HFFc6 (cell line): ENCODE results near the gene TPCN1. TPM values are rescaled to one million over a fixed set of nuclear protein-coding genes. Genes with fewer than 3 reads are reported as not detected.

ENCODE experiments used
- DNase-seq: peaks from one replicate; pipeline ENCODE4 v3.0.0-alpha.2; 2018
- H3K27ac Mint-ChIP-seq: 2 replicates; pipeline ENCODE4 v1.8.0; 2020; ENCODE audit warnings: mild to moderate bottlenecking, mixed read lengths
- H3K27me3 Mint-ChIP-seq: 2 replicates; pipeline ENCODE4 v1.8.0; 2021; ENCODE audit warnings: mild to moderate bottlenecking, moderate library complexity, mixed read lengths; ENCODE audit not compliant: insufficient read depth
- H3K36me3 Mint-ChIP-seq: 2 replicates; pipeline ENCODE4 v1.8.0; 2021; ENCODE audit warnings: low read depth, mixed read lengths
- H3K4me1 Mint-ChIP-seq: 2 replicates; pipeline ENCODE4 v1.8.0; 2020; ENCODE audit warnings: low read depth, mixed read lengths
- H3K4me3 Mint-ChIP-seq: 2 replicates; pipeline ENCODE4 v1.8.0; 2020; ENCODE audit warnings: mild to moderate bottlenecking, moderate library complexity, mixed read lengths
- H3K9me3 Mint-ChIP-seq: 2 replicates; pipeline ENCODE4 v1.8.0; 2020; ENCODE audit warnings: mild to moderate bottlenecking, mixed read lengths
- CTCF ChIP-seq: fragments of 200-600 bp; sonication (generic); IDR thresholded peaks from 2 replicates; pipeline ENCODE4 v1.5.0; 2021; ENCODE audit warnings: antibody characterized with exemption, mild to moderate bottlenecking
- total RNA-seq, 6 experiments: library from RNA; stranded (reverse); fragmentation: NEBNext Ultra II Directional; extraction: Animal tissue kit (Norgen Biotek cat#: 25700); gene quantifications; 2 replicates in 1 of 6; 3 replicates in 5 of 6; pipeline ENCODE4 v1.2.3, GENCODE V29; 2021

The TPCN1 gene
- total RNA-seq, 6 experiments from 2014 or later = 19.0 to 33.3 (median 20.6) TPM

GRCh38 chr12:113253532-113254285 lies 32.4 kb downstream of the TPCN1 start:
- H3K4me3 Mint-ChIP-seq = no peak overlapping the region
- peaks cover 5% of the 10 kb centered on the region; the same call in 1 of the 2 replicates for H3K27me3 Mint-ChIP-seq
- no peak overlapping the region for H3K27ac Mint-ChIP-seq
- no peak for DNase-seq
- peaks cover 9% of the 10 kb centered on the region for H3K9me3 Mint-ChIP-seq
- peaks cover 16% of the 10 kb centered on the region for H3K36me3 Mint-ChIP-seq
- no peak for TF ChIP-seq CTCF
- H3K4me1 Mint-ChIP-seq = no peaks in the 10 kb centered on the region

DNA sequence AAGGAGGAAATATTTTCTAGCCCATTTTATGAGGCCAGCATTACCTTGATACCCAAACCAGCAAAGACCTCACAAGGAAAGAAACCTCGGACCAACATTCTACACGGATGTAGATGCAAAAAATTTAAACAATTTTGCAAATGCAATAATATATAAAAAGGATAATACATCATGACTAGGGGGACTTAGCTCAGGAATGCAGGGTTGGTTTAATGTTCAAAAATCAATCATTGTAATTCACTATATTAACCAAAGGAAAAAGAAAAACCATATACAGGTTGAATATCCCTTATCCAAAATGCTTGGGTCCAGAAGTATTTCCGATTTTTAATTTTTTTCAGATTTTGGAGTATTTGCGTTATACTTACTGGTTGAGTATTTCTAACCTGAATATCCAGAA lies 33.0 kb downstream of the TPCN1 start:
- TF ChIP-seq CTCF = no peak
- Mint-ChIP-seq H3K27ac (no peak overlapping the region), H3K4me1 (peaks cover 4% of the 10 kb centered on the region; the same call in 1 of the 2 replicates), H3K9me3 (peaks cover 9% of the 10 kb centered on the region), H3K36me3 (peaks cover 16% of the 10 kb centered on the region), H3K4me3 (no peak overlapping the region), H3K27me3 (peaks cover 1% of the 10 kb centered on the region; the same call in 1 of the 2 replicates)
- DNase-seq = no peak

DNA sequence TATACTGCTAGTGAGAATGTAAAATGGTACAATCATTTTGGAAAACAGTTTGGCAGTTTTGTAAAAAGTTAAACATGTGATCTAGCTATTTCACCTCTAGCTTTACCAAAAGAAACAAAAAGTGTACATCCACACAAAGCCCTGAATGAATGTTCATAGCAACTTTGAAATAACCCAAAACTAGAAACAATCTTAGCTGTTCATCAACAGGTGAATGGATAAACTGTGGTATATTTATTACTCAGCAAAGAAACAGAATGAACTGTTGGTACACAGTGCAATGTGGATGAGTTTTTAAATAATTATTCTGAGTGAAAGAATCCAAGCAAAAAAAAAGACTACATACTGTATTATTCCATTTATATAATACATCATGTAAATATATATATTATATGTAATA lies 36.3 kb downstream of the TPCN1 start:
- Mint-ChIP-seq H3K27ac (no peak overlapping the region), H3K4me3 (no peak overlapping the region), H3K36me3 (peaks cover 8% of the 10 kb centered on the region), H3K4me1 (peaks cover 20% of the 10 kb centered on the region; the same call in 1 of the 2 replicates), H3K27me3 (no peaks in the 10 kb centered on the region), H3K9me3 (peaks cover 9% of the 10 kb centered on the region)
- no peak for TF ChIP-seq CTCF
- no peak for DNase-seq

GRCh38 chr12:113260127-113260526 lies 38.9 kb downstream of the TPCN1 start:
- H3K9me3 Mint-ChIP-seq = no peaks in the 10 kb centered on the region
- H3K27ac Mint-ChIP-seq = no peak overlapping the region
- H3K4me1 Mint-ChIP-seq = peaks cover 20% of the 10 kb centered on the region; the same call in 1 of the 2 replicates
- no peaks in the 10 kb centered on the region for H3K27me3 Mint-ChIP-seq
- no peak for DNase-seq
- no peak overlapping the region for H3K4me3 Mint-ChIP-seq
- peaks cover 4% of the 10 kb centered on the region; the same call in 1 of the 2 replicates for H3K36me3 Mint-ChIP-seq
- no peak for TF ChIP-seq CTCF

- no peak overlapping the region for H3K27ac Mint-ChIP-seq
- no peaks in the 10 kb centered on the region for H3K27me3 Mint-ChIP-seq
- H3K4me3 Mint-ChIP-seq = no peak overlapping the region
- no peak for DNase-seq
- peaks cover 20% of the 10 kb centered on the region; the same call in 1 of the 2 replicates for H3K4me1 Mint-ChIP-seq
- no peak for TF ChIP-seq CTCF
- no peaks in the 10 kb centered on the region for H3K9me3 Mint-ChIP-seq
- peaks cover 5% of the 10 kb centered on the region; the same call in 1 of the 2 replicates for H3K36me3 Mint-ChIP-seq
Measured at GRCh38 chr12:113260636-113261300, 39.5 kb downstream of the TPCN1 start.
